ENCODE data around the gene KAT2A. TPM values are rescaled to one million over a fixed set of nuclear protein-coding genes. Genes with fewer than 3 reads are reported as not detected.

KAT2A gene
- total RNA-seq, 1 donor from 2014 or later = 26.1 TPM

- DNase-seq = peak; percentile 35
- intact Hi-C loops (cut with micrococcal nuclease) = no loop called here
- ATAC-seq = peak; percentile 68
Measured at GRCh38 chr17:42072323-42073187, 48.6 kb downstream of the KAT2A start.

DNA sequence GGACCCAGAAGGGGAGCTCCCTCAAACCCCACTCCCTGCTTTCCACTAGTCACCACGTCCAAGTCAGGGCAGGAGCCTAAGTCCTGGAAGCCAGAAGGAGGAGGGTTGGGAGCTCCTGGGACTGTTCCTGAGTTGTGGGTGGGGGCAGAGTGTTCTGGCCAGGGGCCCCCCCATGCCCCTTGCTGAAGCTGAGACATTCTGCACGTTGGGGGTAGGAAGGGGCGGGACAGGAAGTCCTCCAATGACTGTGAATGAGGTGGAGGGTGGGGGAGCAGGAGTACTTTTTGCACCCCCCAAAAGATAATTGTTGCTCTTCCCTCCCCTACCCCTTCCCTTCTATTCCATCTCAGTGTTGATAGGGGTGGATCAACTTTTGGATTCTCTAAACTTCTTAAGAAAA lies 49.4 kb downstream of the KAT2A start:
- DNase-seq (no peak), ATAC-seq (no peak)
- intact Hi-C loops (cut with micrococcal nuclease) = no loop called here

- intact Hi-C loops (cut with micrococcal nuclease) = no loop called here
- DNase-seq (no peak), ATAC-seq (no peak)
Measured at GRCh38 chr17:42068979-42069378, 52.2 kb downstream of the KAT2A start.

DNA sequence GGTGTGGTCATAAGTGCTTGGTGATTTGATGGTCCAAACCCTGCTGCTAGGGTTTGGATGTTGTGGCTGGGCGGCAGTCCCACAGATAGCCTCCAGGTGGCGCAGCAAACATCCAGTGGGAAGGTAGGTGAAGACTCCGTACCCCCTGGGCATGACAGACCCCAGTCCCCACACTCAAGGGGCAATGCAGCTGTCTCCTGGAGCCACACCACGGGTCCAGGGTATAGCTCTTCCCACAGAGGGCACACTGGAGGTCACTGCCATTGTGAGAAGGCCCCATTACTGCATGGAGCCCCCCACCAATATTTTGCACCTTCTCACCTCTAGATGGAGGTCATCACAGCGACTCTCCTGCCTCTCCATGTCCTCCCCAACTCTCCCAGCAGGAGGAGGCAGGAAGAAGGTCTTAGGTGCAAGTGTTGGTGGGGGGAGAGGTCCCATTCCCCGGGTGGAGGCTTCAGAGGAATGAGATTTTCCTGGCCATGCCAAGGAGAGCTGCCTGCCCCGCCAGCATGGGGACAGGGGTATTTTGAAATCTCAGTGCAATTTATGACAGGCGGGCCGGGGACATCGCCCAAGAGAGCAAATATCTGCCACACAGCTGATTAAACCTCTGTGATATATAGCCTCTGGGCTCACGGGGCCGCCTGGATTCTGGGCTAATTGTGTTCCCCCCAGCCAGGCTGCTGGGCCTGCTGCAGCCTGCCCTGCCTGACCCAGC lies 53.6 kb downstream of the KAT2A start:
- ATAC-seq (peak; percentile 37), DNase-seq (peak; percentile 77)
- intact Hi-C loops (cut with micrococcal nuclease) = no loop called here

DNA sequence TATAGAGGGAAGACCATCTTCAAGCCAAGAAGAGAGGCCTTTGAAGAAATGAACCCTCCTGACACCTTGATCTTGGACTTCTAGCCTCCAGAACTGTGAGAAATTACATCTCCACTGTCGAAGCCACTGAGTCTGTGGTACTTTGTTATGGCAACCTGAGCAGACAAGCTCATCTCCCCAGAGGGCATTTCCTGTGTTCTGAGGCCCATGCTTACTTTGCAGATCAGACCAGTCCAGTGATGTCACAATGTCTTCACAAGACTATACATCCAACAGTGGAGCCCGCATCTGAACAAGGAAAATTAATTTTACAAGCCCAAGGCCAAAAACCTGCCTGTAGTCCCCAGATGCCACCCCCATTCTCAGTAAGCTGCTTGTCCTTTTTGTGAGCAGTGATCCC lies 56.0 kb downstream of the KAT2A start:
- ATAC-seq (no peak), DNase-seq (no peak)
- intact Hi-C loops (cut with micrococcal nuclease) = no loop called here

Other genes starting within 250 kb of the KAT2A start
- gene ACLY, start 202.4 kb downstream of the KAT2A start, total RNA-seq = 24.5 TPM
- 0.52 TPM for gene ODAD4, start 190.8 kb downstream of the KAT2A start, total RNA-seq
- gene CNP, start 154.6 kb downstream of the KAT2A start, total RNA-seq = 28.6 TPM
- gene DNAJC7, start 103.9 kb downstream of the KAT2A start, total RNA-seq = 76.6 TPM
- 44.8 TPM for gene NKIRAS2, start 101.3 kb downstream of the KAT2A start, total RNA-seq
- gene C17orf113, start 70.8 kb downstream of the KAT2A start, total RNA-seq = 0.52 TPM
- gene ZNF385C, start 22.9 kb downstream of the KAT2A start, total RNA-seq = 0.20 TPM
- 3.8 TPM for gene DHX58, start 8.7 kb downstream of the KAT2A start, total RNA-seq
- gene HSPB9, start 1.4 kb upstream of the KAT2A start, total RNA-seq = 0.12 TPM
- 47.1 TPM for gene RAB5C, start 33.6 kb upstream of the KAT2A start, total RNA-seq
- gene KCNH4, start 59.8 kb upstream of the KAT2A start, total RNA-seq = 0.15 TPM
- not detected for gene HCRT, start 64.1 kb upstream of the KAT2A start, total RNA-seq
- 7.0 TPM for gene GHDC, start 73.1 kb upstream of the KAT2A start, total RNA-seq
- gene STAT5B, start 155.0 kb upstream of the KAT2A start, total RNA-seq = 33.4 TPM
- gene STAT5A, start 167.1 kb upstream of the KAT2A start, total RNA-seq = 13.8 TPM

Measured in left ventricle myocardium superior (tissue), 1 donor.